ENCODE data around the gene HERC2. TPM values are rescaled to one million over a fixed set of nuclear protein-coding genes. Genes with fewer than 3 reads are reported as not detected.

Gene HERC2
- polyA plus RNA-seq, 1 of the 3 experiments (the other 2 are of a cell fraction): 22.3 TPM

DNA sequence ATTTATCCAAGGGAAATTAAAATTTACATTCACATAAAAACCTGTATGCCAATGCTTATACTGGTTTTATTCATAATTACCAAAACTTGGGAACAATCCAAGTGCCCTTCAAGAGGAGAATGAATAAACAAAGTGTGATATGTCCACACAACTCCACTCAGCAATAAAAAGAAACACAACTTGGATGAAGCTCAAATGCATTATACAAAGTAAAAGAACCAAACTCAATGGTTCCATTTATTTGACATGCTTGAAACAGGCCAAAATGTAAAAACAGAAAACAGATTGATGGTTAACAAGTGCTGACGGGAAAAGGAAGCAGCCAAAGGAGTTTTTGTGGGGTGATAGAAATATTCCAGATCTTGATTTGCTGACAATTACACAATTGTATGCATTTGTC is 246.4 kb downstream of the HERC2 start:
- Histone ChIP-seq H2AFZ (ENCODE audit: low read depth) (no peak overlapping the region), H3K4me3 (ENCODE audit: low read depth in 2 of 2, low read length in 1 of 2) (no peak overlapping the region), H3K9me2 (no peaks in the 10 kb centered on the region), H3F3A (replicated peaks; ENCODE audit: insufficient read depth) (no peaks in the 10 kb centered on the region), H3K79me2 (ENCODE audit: insufficient read depth) (no peaks in the 10 kb centered on the region), H3K27ac (ENCODE audit: low read depth in 2 of 2, low read length in 1 of 2) (no peak overlapping the region), H4K20me1 (ENCODE audit: insufficient read depth) (no peaks in the 10 kb centered on the region), H3K27me3 (ENCODE audit: insufficient read depth) (no peaks in the 10 kb centered on the region), H3K4me2 (no peak overlapping the region), H3K4me1 (ENCODE audit: control insufficient read depth in 1 of 2, insufficient read depth in 2 of 2, low read depth in 1 of 2, low read length in 1 of 2) (no peaks in the 10 kb centered on the region), H3K36me3 (replicated peaks in 1 of 2; ENCODE audit: control insufficient read depth in 1 of 2, insufficient read depth in 2 of 2, low read length in 1 of 2) (no peaks in the 10 kb centered on the region), H3K9me3 (no peaks in the 10 kb centered on the region), H3K9ac (no peak overlapping the region)
- POLR2A ChIA-PET: no interaction called here
- WGBS (ENCODE audit: low lambda C conversion rate): 73% methylated on average over 1 of the region's 1 CpG
- DNase-seq: no peak
- TF ChIP-seq TCF12 (IDR thresholded peaks at IDR 0.05) (no peak), EZH2phosphoT487 (IDR thresholded peaks at IDR 0.05; ENCODE audit: borderline replicate concordance, low read depth) (no peak), SIN3A (IDR thresholded peaks at IDR 0.05; ENCODE audit: borderline replicate concordance, low read depth, low read length) (no peak), FOXJ3 (CRISPR knock-in tag; IDR thresholded peaks at IDR 0.05) (no peak), RCOR1 (IDR thresholded peaks at IDR 0.05; ENCODE audit: low read length) (no peak), SMC3 (IDR thresholded peaks at IDR 0.05; ENCODE audit: low read depth, low read length) (no peak), MXI1 (IDR thresholded peaks at IDR 0.05; ENCODE audit: low read depth, low read length) (no peak), RXRA (IDR thresholded peaks at IDR 0.05; ENCODE audit: borderline replicate concordance, low read depth) (no peak), JUND (IDR thresholded peaks at IDR 0.05) (no peak), GATA2 (CRISPR knock-in tag; IDR thresholded peaks at IDR 0.05) (no peak), CTCF (IDR thresholded peaks at IDR 0.05) (no peak), ZBTB33 (IDR thresholded peaks at IDR 0.05; ENCODE audit: borderline replicate concordance, low read depth) (no peak), NRF1 (IDR thresholded peaks at IDR 0.05; ENCODE audit: low read depth, low read length) (no peak), GABPA (IDR thresholded peaks at IDR 0.05; ENCODE audit: low read depth) (no peak), EP300 (IDR thresholded peaks at IDR 0.05; ENCODE audit: borderline replicate concordance in 1 of 2, low read depth in 1 of 2, low read length in 1 of 2) (no peak)
- TF ChIP-seq, protein P1, sequence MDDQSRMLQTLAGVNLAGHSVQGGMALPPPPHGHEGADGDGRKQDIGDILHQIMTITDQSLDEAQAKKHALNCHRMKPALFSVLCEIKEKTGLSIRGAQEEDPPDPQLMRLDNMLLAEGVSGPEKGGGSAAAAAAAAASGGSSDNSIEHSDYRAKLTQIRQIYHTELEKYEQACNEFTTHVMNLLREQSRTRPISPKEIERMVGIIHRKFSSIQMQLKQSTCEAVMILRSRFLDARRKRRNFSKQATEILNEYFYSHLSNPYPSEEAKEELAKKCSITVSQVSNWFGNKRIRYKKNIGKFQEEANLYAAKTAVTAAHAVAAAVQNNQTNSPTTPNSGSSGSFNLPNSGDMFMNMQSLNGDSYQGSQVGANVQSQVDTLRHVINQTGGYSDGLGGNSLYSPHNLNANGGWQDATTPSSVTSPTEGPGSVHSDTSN (IDR thresholded peaks at IDR 0.05): no peak
- TF ChIP-seq, protein P2, sequence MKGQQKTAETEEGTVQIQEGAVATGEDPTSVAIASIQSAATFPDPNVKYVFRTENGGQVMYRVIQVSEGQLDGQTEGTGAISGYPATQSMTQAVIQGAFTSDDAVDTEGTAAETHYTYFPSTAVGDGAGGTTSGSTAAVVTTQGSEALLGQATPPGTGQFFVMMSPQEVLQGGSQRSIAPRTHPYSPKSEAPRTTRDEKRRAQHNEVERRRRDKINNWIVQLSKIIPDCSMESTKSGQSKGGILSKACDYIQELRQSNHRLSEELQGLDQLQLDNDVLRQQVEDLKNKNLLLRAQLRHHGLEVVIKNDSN (IDR thresholded peaks at IDR 0.05; ENCODE audit: borderline replicate concordance, low read depth): no peak
- TF ChIP-seq, protein P3, sequence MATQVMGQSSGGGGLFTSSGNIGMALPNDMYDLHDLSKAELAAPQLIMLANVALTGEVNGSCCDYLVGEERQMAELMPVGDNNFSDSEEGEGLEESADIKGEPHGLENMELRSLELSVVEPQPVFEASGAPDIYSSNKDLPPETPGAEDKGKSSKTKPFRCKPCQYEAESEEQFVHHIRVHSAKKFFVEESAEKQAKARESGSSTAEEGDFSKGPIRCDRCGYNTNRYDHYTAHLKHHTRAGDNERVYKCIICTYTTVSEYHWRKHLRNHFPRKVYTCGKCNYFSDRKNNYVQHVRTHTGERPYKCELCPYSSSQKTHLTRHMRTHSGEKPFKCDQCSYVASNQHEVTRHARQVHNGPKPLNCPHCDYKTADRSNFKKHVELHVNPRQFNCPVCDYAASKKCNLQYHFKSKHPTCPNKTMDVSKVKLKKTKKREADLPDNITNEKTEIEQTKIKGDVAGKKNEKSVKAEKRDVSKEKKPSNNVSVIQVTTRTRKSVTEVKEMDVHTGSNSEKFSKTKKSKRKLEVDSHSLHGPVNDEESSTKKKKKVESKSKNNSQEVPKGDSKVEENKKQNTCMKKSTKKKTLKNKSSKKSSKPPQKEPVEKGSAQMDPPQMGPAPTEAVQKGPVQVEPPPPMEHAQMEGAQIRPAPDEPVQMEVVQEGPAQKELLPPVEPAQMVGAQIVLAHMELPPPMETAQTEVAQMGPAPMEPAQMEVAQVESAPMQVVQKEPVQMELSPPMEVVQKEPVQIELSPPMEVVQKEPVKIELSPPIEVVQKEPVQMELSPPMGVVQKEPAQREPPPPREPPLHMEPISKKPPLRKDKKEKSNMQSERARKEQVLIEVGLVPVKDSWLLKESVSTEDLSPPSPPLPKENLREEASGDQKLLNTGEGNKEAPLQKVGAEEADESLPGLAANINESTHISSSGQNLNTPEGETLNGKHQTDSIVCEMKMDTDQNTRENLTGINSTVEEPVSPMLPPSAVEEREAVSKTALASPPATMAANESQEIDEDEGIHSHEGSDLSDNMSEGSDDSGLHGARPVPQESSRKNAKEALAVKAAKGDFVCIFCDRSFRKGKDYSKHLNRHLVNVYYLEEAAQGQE (IDR thresholded peaks at IDR 0.05; ENCODE audit: low read depth, low read length): no peak
- CTCF ChIA-PET: interaction anchor here (1.2 kb wide), 1 partner anchor 50 kb away, joined by 3 read pairs; no protein-coding TSS in a partner anchor

Measured in SK-N-SH (cell line).